Osteocyte (in vitro differentiated cells): ENCODE results near the gene CCR7. TPM values are rescaled to one million over a fixed set of nuclear protein-coding genes. Genes with fewer than 3 reads are reported as not detected.

Experiments used
- DNase-seq: peaks from one replicate; pipeline ENCODE4 v3.0.0; 2021; ENCODE audit warnings: mixed read lengths; ENCODE audit not compliant: unreplicated experiment; ENCODE audit errors: extremely low spot score
- H3K27ac Mint-ChIP-seq: one replicate; pipeline ENCODE4 v1.8.0; 2021; ENCODE audit warnings: mild to moderate bottlenecking, mixed read lengths; ENCODE audit not compliant: unreplicated experiment
- H3K27me3 Mint-ChIP-seq: one replicate; pipeline ENCODE4 v1.8.0; 2021; ENCODE audit warnings: mixed read lengths; ENCODE audit not compliant: unreplicated experiment
- H3K36me3 Mint-ChIP-seq: one replicate; pipeline ENCODE4 v1.8.0; 2021; ENCODE audit warnings: mixed read lengths; ENCODE audit not compliant: unreplicated experiment
- H3K4me1 Mint-ChIP-seq: one replicate; pipeline ENCODE4 v1.8.0; 2021; ENCODE audit warnings: mixed read lengths; ENCODE audit not compliant: unreplicated experiment
- H3K4me3 Mint-ChIP-seq: one replicate; pipeline ENCODE4 v1.8.0; 2021; ENCODE audit warnings: mild to moderate bottlenecking, moderate library complexity, mixed read lengths; ENCODE audit not compliant: unreplicated experiment
- H3K9me3 Mint-ChIP-seq: one replicate; pipeline ENCODE4 v1.8.0; 2021; ENCODE audit warnings: mixed read lengths; ENCODE audit not compliant: unreplicated experiment
- CTCF ChIP-seq: fragments of 200-600 bp; sonication (generic); IDR thresholded peaks from 2 replicates; pipeline ENCODE4 v1.5.0; 2021; ENCODE audit warnings: antibody characterized with exemption, mild to moderate bottlenecking, moderate library complexity
- total RNA-seq: library from RNA; stranded (reverse); gene quantifications from 2 replicates; pipeline ENCODE4 v1.2.1, GENCODE V29; 2021

CCR7 gene
- total RNA-seq, 1 donor from 2014 or later, result not detected

DNA sequence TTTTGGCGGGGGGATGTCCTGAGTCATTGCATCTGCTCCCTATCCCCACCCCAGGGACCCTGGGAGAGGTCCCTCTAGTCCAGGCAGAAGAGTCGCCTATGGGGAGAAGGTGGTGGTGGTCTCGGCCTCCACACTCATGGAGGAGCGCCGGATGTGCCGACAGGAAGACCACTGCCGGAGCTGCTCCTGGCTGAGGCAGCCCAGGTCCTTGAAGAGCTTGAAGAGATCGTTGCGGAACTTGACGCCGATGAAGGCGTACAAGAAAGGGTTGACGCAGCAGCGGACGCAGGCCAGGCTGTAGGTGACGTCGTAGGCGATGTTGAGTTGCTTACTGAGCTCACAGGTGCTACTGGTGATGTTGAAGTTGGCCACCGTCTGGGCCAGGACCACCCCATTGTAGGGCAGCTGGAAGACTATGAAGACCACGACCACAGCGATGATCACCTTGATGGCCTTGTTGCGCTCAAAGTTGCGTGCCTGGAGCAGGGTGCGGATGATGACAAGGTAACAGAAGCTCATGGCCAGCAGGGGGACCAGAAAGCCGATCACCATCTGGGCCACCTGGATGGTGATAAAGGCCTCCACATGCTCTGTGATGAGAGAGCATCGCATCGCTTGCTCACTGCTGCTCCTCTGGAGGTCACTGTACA is 10.5 kb downstream of the CCR7 start:
- Mint-ChIP-seq H3K4me3 (no peak overlapping the region), H3K4me1 (peaks cover 91% of the 10 kb centered on the region), H3K27ac (peak overlapping the region; percentile 98), H3K27me3 (no peaks in the 10 kb centered on the region), H3K9me3 (no peaks in the 10 kb centered on the region), H3K36me3 (peaks cover 6% of the 10 kb centered on the region)
- DNase-seq, result no peak
- no peak for TF ChIP-seq CTCF

- Mint-ChIP-seq H3K4me1 (peaks cover 92% of the 10 kb centered on the region), H3K4me3 (peak overlapping the region; percentile 38), H3K27ac (peak overlapping the region; percentile 98), H3K36me3 (peaks cover 6% of the 10 kb centered on the region), H3K9me3 (no peaks in the 10 kb centered on the region), H3K27me3 (no peaks in the 10 kb centered on the region)
- DNase-seq, result no peak
- no peak for TF ChIP-seq CTCF
Observed at GRCh38 chr17:40553694-40554534, 11.4 kb downstream of the CCR7 start.

GRCh38 chr17:40552806-40553693 is 12.2 kb downstream of the CCR7 start:
- no peak for TF ChIP-seq CTCF
- Mint-ChIP-seq H3K9me3 (no peaks in the 10 kb centered on the region), H3K36me3 (peaks cover 6% of the 10 kb centered on the region), H3K4me3 (peak overlapping the region; percentile 46), H3K4me1 (peaks cover 92% of the 10 kb centered on the region), H3K27me3 (no peaks in the 10 kb centered on the region), H3K27ac (peak overlapping the region; percentile 98)
- DNase-seq, result no peak

DNA sequence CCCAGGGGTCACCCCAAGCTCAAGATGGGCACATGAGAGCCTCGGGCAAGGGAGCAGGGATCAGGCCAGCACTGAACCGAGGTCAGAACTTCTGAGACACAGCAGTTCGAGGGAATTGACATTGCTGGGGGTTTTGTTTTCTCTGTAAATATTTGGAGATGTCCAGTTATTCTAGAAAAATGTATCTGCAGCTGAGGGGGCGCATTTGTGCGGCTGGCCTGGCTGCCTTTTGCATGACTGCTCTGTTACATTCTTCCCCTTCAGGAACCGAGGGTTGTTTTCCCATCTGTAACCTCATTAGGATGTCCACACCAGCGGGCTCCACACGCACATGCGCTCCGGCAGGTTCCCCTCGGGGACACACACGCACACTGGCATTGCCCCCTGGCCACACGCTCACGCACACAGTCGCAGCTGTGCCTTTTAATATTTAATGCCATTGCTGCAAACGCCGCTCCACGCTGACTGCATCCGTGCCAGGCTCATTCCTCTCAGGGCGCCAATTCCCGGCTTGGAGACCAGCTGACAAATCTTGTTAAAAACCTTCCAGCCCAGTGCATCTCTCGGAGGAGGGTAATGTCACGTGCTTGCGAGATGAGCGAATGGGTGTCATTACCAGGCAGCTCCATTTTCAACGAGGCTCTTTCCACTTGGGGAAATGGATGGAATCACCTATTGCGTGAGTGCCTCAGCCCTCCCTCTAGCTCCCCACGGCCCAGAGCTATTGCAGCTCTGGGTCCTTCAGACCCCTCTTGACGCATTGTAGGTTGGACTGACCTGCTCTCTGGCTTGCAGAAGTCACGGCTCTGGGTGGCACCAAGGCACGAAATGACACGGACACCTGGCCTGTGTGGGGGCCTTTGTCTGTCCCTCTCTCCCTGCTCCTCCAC is 13.1 kb downstream of the CCR7 start:
- DNase-seq, result peak; percentile 97
- H3K4me3 Mint-ChIP-seq, result peak overlapping the region; percentile 46
- peak overlapping the region; percentile 98 for H3K27ac Mint-ChIP-seq
- H3K9me3 Mint-ChIP-seq, result no peaks in the 10 kb centered on the region
- TF ChIP-seq CTCF, result peak; percentile 10
- H3K27me3 Mint-ChIP-seq, result no peaks in the 10 kb centered on the region
- H3K4me1 Mint-ChIP-seq, result peaks cover 92% of the 10 kb centered on the region
- peaks cover 6% of the 10 kb centered on the region for H3K36me3 Mint-ChIP-seq
